Inflammatory macrophage treated with lipopolysaccharide for 1 hour (primary cell): Measurements from ENCODE around the gene TRIM29.

ENCODE experiments used
- DNase-seq, 2 donors: peaks; one replicate each; pipeline ENCODE4 v3.0.0-alpha.2; 2020 to 2022

Gene TRIM29

GRCh38 chr11:120120805-120121335, 17.0 kb downstream of the TRIM29 start:
- no peak for DNase-seq

GRCh38 chr11:120119121-120119520, 18.8 kb downstream of the TRIM29 start:
- DNase-seq: no peak

GRCh38 chr11:120117991-120118390, 19.9 kb downstream of the TRIM29 start:
- DNase-seq: no peak

GRCh38 chr11:120116966-120117365, 20.9 kb downstream of the TRIM29 start:
- DNase-seq: no peak

GRCh38 chr11:120115272-120116000, 22.5 kb downstream of the TRIM29 start:
- DNase-seq: no peak

- no peak for DNase-seq
These were observed 25.6 kb downstream of the TRIM29 start for GRCh38 chr11:120112174-120112796.

GRCh38 chr11:120109531-120109930, 28.4 kb downstream of the TRIM29 start:
- DNase-seq: no peak

- no peak for DNase-seq
These were observed 29.1 kb downstream of the TRIM29 start for GRCh38 chr11:120108785-120109168.

GRCh38 chr11:120108154-120108784, 29.6 kb downstream of the TRIM29 start:
- peak; percentile 26 to 81 for DNase-seq

GRCh38 chr11:120107692-120108091, 30.2 kb downstream of the TRIM29 start:
- no peak for DNase-seq

GRCh38 chr11:120106354-120107150, 31.4 kb downstream of the TRIM29 start:
- no peak for DNase-seq

GRCh38 chr11:120105576-120105975, 32.3 kb downstream of the TRIM29 start:
- no peak for DNase-seq

- no peak for DNase-seq
These were observed 33.8 kb downstream of the TRIM29 start for GRCh38 chr11:120104041-120104565.

GRCh38 chr11:120102864-120103122, 35.1 kb downstream of the TRIM29 start:
- DNase-seq: no peak

GRCh38 chr11:120102050-120102863, 35.7 kb downstream of the TRIM29 start:
- DNase-seq: no peak

- no peak for DNase-seq
These were observed 39.4 kb downstream of the TRIM29 start for GRCh38 chr11:120098503-120099020.

GRCh38 chr11:120097721-120098385, 40.1 kb downstream of the TRIM29 start:
- DNase-seq: no peak

GRCh38 chr11:120096369-120097191, 41.3 kb downstream of the TRIM29 start:
- no peak for DNase-seq

- no peak for DNase-seq
These were observed 42.4 kb downstream of the TRIM29 start for GRCh38 chr11:120095516-120095915.

GRCh38 chr11:120091701-120092100, 46.2 kb downstream of the TRIM29 start:
- DNase-seq: no peak
